KOPT-K1 (cell line): Measurements from ENCODE around the gene TMEM120A.

Source experiments
- H3K27ac ChIP-seq: fragments of 200-600 bp; sonication (generic); 2 replicates; pipeline ENCODE4 v1.5.1; 2016; ENCODE audit warnings: antibody characterized with exemption, mild to moderate bottlenecking, low read depth, low read length; ENCODE audit not compliant: poor library complexity, severe bottlenecking
- H3K36me3 ChIP-seq: fragments of 200-600 bp; sonication (generic); 2 replicates; pipeline ENCODE4 v1.5.1; 2017; ENCODE audit warnings: antibody characterized with exemption, mild to moderate bottlenecking, low read length, moderate library complexity; ENCODE audit not compliant: insufficient read depth
- H3K9me3 ChIP-seq: fragments of 200-600 bp; sonication (generic); 2 replicates; pipeline ENCODE4 v1.5.1; 2017; ENCODE audit warnings: antibody characterized with exemption, low read length, mild to moderate bottlenecking; ENCODE audit not compliant: insufficient read depth, poor library complexity, severe bottlenecking

Gene TMEM120A

DNA sequence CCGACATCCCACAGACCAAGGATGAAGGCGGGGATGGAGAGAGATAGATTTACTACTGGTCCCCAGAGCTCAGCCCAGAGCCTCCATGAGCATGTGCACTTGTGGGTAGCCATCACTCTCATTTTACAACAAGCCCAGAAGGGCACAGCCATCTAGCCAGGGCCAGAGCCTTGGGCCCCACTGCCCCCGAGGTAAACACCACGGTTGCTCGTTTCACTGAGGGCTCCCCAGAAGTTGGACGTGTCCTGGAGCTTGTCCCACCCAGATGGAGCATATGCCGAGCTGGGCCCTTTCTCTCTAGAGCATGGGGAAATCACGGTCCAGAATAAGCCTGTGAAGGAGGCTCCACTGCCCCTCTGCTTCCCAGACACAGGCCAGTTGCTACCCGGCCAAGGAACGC is 9.0 kb upstream of the TMEM120A start:
- H3K9me3 ChIP-seq = no peaks in the 10 kb centered on the region
- no peak overlapping the region for H3K27ac ChIP-seq
- peaks cover 42% of the 10 kb centered on the region for H3K36me3 ChIP-seq

- H3K36me3 ChIP-seq = peaks cover 42% of the 10 kb centered on the region
- no peak overlapping the region for H3K27ac ChIP-seq
- no peaks in the 10 kb centered on the region for H3K9me3 ChIP-seq
Measured at GRCh38 chr7:76002822-76003221, 8.4 kb upstream of the TMEM120A start.

DNA sequence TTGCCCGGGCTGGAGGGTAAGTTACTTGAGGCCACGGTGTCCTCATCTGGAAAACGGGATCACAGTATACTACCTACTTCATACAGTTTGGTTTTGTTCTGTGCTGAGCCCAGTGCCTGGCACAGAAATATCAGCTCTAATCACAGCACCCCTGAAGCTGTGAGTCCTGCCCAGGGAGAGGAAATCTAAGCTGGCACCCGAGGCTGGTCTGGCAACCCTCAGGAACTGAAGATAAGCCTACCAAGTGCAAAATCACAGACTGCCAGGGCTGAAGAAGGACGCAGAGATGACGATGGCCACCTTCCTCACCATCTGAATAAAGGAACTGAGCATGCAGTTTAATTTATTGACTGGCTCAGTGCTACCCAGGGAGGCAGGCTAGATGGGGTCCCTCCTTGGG is 7.7 kb upstream of the TMEM120A start:
- Histone ChIP-seq H3K9me3 (no peaks in the 10 kb centered on the region), H3K27ac (no peak overlapping the region), H3K36me3 (peaks cover 42% of the 10 kb centered on the region)

DNA sequence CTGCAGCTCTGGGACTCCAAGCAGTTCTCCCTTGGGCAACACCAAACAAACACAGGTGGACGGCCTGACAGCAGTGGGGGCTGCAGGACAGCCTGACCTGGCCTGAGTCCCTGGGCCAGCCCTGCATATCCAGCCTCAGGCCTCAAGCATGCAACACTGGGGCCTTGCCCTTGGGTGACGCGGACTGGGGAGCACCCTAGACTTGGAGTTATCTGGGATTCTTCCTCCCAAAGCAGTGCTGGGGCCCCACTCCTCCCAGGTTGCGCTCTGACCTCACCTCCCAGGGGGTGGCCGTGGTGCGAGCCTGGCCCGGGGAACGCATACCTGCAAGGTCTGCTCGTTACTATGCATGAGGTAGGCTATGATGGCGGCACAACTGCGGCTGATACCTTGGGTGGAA is 6.2 kb upstream of the TMEM120A start:
- Histone ChIP-seq H3K36me3 (peaks cover 54% of the 10 kb centered on the region), H3K9me3 (no peaks in the 10 kb centered on the region), H3K27ac (no peak overlapping the region)

DNA sequence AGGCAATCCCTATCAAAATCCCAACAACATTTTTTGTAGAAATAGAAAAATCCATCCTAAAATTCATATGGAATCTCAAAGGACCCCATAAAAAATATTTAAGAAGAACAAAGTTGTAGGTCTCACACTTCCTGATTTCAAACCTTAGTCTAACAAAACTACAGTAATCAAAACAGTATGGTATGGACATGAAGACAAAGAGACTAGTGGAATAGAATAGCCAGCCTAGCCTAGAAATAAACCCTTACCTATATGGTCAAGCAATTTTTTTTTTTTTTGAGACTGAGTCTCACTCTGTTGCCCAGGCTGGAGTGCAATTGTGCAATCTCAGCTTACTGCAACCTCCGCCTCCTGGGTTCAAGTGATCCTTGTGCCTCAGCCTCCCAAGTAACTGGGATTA is 3.6 kb upstream of the TMEM120A start:
- Histone ChIP-seq H3K9me3 (no peaks in the 10 kb centered on the region), H3K36me3 (peaks cover 42% of the 10 kb centered on the region), H3K27ac (no peak overlapping the region)

DNA sequence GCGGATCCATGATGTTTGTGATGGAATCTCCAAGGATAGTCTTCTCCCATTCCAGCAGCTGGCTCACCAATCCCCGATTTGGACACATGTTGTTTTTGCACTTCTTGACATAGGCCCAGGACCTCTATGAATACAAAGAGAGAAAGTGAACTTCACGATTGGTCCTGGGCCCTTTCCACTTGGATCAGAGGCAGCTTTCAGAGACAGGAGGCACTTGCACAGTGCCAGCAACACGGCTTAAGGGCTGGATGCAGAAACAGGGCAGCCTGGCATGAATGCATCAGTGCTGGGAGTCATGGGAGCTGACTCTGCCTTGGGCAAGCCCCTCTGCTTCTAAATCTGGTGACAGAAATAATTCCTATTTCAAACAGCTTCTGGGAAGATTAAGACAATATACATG is 2.1 kb upstream of the TMEM120A start:
- Histone ChIP-seq H3K27ac (no peak overlapping the region), H3K36me3 (peaks cover 29% of the 10 kb centered on the region; the same call in 1 of the 2 replicates), H3K9me3 (no peaks in the 10 kb centered on the region)

DNA sequence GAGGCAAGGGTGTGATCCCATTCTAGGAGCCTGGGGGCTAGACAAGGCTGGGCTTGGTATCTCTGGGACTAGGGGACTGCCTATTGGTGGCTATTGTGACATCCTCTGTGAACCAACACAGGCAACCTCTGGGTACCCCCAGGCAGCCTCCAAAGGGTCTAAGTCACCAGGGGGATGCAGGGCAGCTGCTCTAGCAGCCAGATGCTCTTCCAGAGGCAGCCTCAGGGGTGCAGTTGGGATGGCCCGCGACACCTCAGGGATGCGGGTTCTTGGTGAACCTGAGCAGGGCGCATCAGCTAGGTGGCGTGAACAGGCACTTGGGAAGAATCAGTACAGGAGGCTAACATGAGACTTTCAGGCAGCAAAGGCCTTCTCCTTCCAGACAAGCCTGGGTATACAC is 1.6 kb upstream of the TMEM120A start:
- Histone ChIP-seq H3K27ac (no peak overlapping the region), H3K9me3 (no peaks in the 10 kb centered on the region), H3K36me3 (peaks cover 25% of the 10 kb centered on the region; the same call in 1 of the 2 replicates)

GRCh38 chr7:75995052-75995471 is 667 bp upstream of the TMEM120A start:
- H3K36me3 ChIP-seq = peaks cover 16% of the 10 kb centered on the region; the same call in 1 of the 2 replicates
- H3K9me3 ChIP-seq = no peaks in the 10 kb centered on the region
- H3K27ac ChIP-seq = peak overlapping the region; percentile 55

GRCh38 chr7:75993689-75994387 is 557 bp downstream of the TMEM120A start:
- peak overlapping the region; percentile 55 for H3K27ac ChIP-seq
- no peaks in the 10 kb centered on the region for H3K9me3 ChIP-seq
- H3K36me3 ChIP-seq = 0 out of 2 replicates have a peak, but pooled peaks cover 16% of the 10 kb centered on the region

GRCh38 chr7:75992083-75992755 is 2.2 kb downstream of the TMEM120A start:
- Histone ChIP-seq H3K36me3 (peaks cover 20% of the 10 kb centered on the region; the same call in 1 of the 2 replicates), H3K27ac (no peak overlapping the region), H3K9me3 (no peaks in the 10 kb centered on the region)

GRCh38 chr7:75991531-75992082 is 2.8 kb downstream of the TMEM120A start:
- H3K36me3 ChIP-seq = peaks cover 23% of the 10 kb centered on the region; the same call in 1 of the 2 replicates
- no peak overlapping the region for H3K27ac ChIP-seq
- H3K9me3 ChIP-seq = no peaks in the 10 kb centered on the region

- H3K36me3 ChIP-seq = peaks cover 27% of the 10 kb centered on the region; the same call in 1 of the 2 replicates
- no peak overlapping the region for H3K27ac ChIP-seq
Measured at GRCh38 chr7:75989500-75990388, 4.7 kb downstream of the TMEM120A start.

GRCh38 chr7:75988568-75989499 is 5.6 kb downstream of the TMEM120A start:
- Histone ChIP-seq H3K27ac (no peak overlapping the region), H3K9me3 (no peaks in the 10 kb centered on the region), H3K36me3 (peaks cover 37% of the 10 kb centered on the region; the same call in 1 of the 2 replicates)

More at GRCh38 chr7:75989500-75990388, 4.7 kb downstream of the TMEM120A start:
- H3K9me3 ChIP-seq = no peaks in the 10 kb centered on the region
